GM23338 (cell line): ENCODE results near the gene WDR20. TPM values are rescaled to one million over a fixed set of nuclear protein-coding genes. Genes with fewer than 3 reads are reported as not detected.

ENCODE experiments used
- ATAC-seq: fragments of 200-7000 bp; cut with Tn5 transposase; 3 replicates; pipeline ENCODE4 v1.9.1; 2020
- DNase-seq: peaks from one replicate; pipeline ENCODE4 v3.0.0-alpha.2; 2015; ENCODE audit warnings: low spot score
- H2AFZ ChIP-seq: fragments of 200-600 bp; sonication (generic); 2 replicates; pipeline ENCODE4 v1.8.0; 2016; ENCODE audit warnings: antibody characterized with exemption, mild to moderate bottlenecking, moderate library complexity
- H3F3A ChIP-seq: fragments of 200-600 bp; sonication (generic); replicated peaks from 2 replicates; pipeline ENCODE4 v1.8.0; 2017; ENCODE audit warnings: antibody characterized with exemption, mixed run types, low read depth
- H3K27ac ChIP-seq: fragments of 200-600 bp; sonication (generic); 2 replicates; pipeline ENCODE4 v1.6.1; 2016; ENCODE audit warnings: low read depth
- H3K27me3 ChIP-seq: fragments of 200-600 bp; sonication (generic); 2 replicates; pipeline ENCODE4 v1.8.0; 2016; ENCODE audit warnings: mild to moderate bottlenecking, mixed run types, moderate library complexity; ENCODE audit not compliant: insufficient read depth
- H3K36me3 ChIP-seq: fragments of 200-600 bp; sonication (generic); 2 replicates; pipeline ENCODE4 v1.8.0; 2016; ENCODE audit warnings: mild to moderate bottlenecking; ENCODE audit not compliant: insufficient read depth
- H3K4me1 ChIP-seq: fragments of 200-600 bp; sonication (generic); 2 replicates; pipeline ENCODE4 v1.8.0; 2016; ENCODE audit warnings: mild to moderate bottlenecking, moderate library complexity; ENCODE audit not compliant: insufficient read depth
- H3K4me2 ChIP-seq: fragments of 200-600 bp; sonication (generic); 2 replicates; pipeline ENCODE4 v1.7.1; 2017; ENCODE audit warnings: mixed run types
- H3K4me3 ChIP-seq: fragments of 200-600 bp; sonication (generic); 2 replicates; pipeline ENCODE4 v1.6.1; 2016; ENCODE audit warnings: mixed run types
- H3K79me2 ChIP-seq: fragments of 200-600 bp; sonication (generic); replicated peaks from 2 replicates; pipeline ENCODE4 v1.8.0; 2017; ENCODE audit warnings: mild to moderate bottlenecking; ENCODE audit not compliant: insufficient read depth
- H3K9me2 ChIP-seq: fragments of 200-600 bp; sonication (generic); 2 replicates; pipeline ENCODE4 v1.8.0; 2017; ENCODE audit not compliant: insufficient read depth
- H4K20me1 ChIP-seq: fragments of 200-600 bp; sonication (generic); replicated peaks from 2 replicates; pipeline ENCODE4 v1.8.0; 2017; ENCODE audit warnings: mild to moderate bottlenecking; ENCODE audit not compliant: insufficient read depth
- H3K27ac Mint-ChIP-seq: 2 replicates; pipeline ENCODE4 v1.8.0; 2020; ENCODE audit warnings: inconsistent platforms, mild to moderate bottlenecking, moderate library complexity, mixed read lengths
- H3K27me3 Mint-ChIP-seq: 3 replicates; pipeline ENCODE4 v1.8.0; 2022; ENCODE audit warnings: low read depth, mild to moderate bottlenecking, moderate library complexity, mixed read lengths, inconsistent platforms; ENCODE audit not compliant: insufficient read depth, poor library complexity
- H3K36me3 Mint-ChIP-seq: 3 replicates; pipeline ENCODE4 v1.8.0; 2021; ENCODE audit warnings: low read depth, mild to moderate bottlenecking, inconsistent platforms, moderate library complexity, mixed read lengths
- H3K4me1 Mint-ChIP-seq: 3 replicates; pipeline ENCODE4 v1.8.0; 2020; ENCODE audit warnings: mild to moderate bottlenecking, inconsistent platforms, mixed read lengths
- H3K4me3 Mint-ChIP-seq: 3 replicates; pipeline ENCODE4 v1.8.0; 2021; ENCODE audit warnings: moderate library complexity, mild to moderate bottlenecking, inconsistent platforms, mixed read lengths
- H3K9me3 Mint-ChIP-seq: 3 replicates; pipeline ENCODE4 v1.8.0; 2020; ENCODE audit warnings: moderate library complexity, mild to moderate bottlenecking, inconsistent platforms, mixed read lengths
- CREB1 ChIP-seq: fragments of 250-450 bp; sonication (Bioruptor Pico); IDR thresholded peaks from 2 replicates; pipeline ENCODE4 v1.5.0; 2020; ENCODE audit warnings: low read depth, mild to moderate bottlenecking, moderate library complexity
- EZH2 ChIP-seq: fragments of 200-600 bp; sonication (generic); IDR thresholded peaks from one replicate; pipeline ENCODE4 v1.8.0; 2017; ENCODE audit warnings: antibody characterized with exemption, mild to moderate bottlenecking, low read depth; ENCODE audit not compliant: unreplicated experiment
- EZH2phosphoT487 ChIP-seq: fragments of 200-600 bp; sonication (generic); IDR thresholded peaks from one replicate; pipeline ENCODE4 v1.8.1; 2018; ENCODE audit warnings: antibody characterized with exemption; ENCODE audit not compliant: unreplicated experiment
- JUNB ChIP-seq: IDR thresholded peaks from one replicate; pipeline ENCODE4 v1.6.1; 2016; ENCODE audit warnings: antibody characterized with exemption; ENCODE audit not compliant: unreplicated experiment
- NANOG ChIP-seq: IDR thresholded peaks from 2 replicates; pipeline ENCODE4 v1.6.1; 2016; ENCODE audit warnings: antibody characterized with exemption, borderline replicate concordance
- POLR2AphosphoS5 ChIP-seq: IDR thresholded peaks from 2 replicates; pipeline ENCODE4 v1.6.1; 2016; ENCODE audit warnings: antibody characterized with exemption, low read depth
- STAT1 ChIP-seq: IDR thresholded peaks from one replicate; pipeline ENCODE4 v1.6.1; 2016; ENCODE audit warnings: antibody characterized with exemption; ENCODE audit not compliant: unreplicated experiment
- ZNF114 ChIP-seq: fragments of 250-450 bp; sonication (Bioruptor Pico); IDR thresholded peaks from 2 replicates; pipeline ENCODE4 v1.5.0; 2020; ENCODE audit warnings: mild to moderate bottlenecking, moderate library complexity
- ZNF331 ChIP-seq: fragments of 250-450 bp; sonication (Bioruptor Pico); IDR thresholded peaks from 2 replicates; pipeline ENCODE4 v1.5.0; 2020; ENCODE audit warnings: low read depth, mild to moderate bottlenecking, moderate library complexity
- polyA plus RNA-seq: library from polyadenylated mRNA; unstranded; fragments of >200 nt; fragmentation: Nextera tagmentation; extraction: Ambion mirVana; gene quantifications from 2 replicates; pipeline ENCODE4 v1.2.1, GENCODE V29; 2016
- total RNA-seq: library from RNA; depleted of rRNA; stranded (reverse); fragments of >200 nt; shearing (Covaris generic); gene quantifications from 2 replicates; pipeline ENCODE4 v1.2.3, GENCODE V29; 2014
- TF ChIP-seq, protein P1 (sequence below): fragments of 250-450 bp; sonication (Bioruptor Pico); IDR thresholded peaks from 2 replicates; pipeline ENCODE4 v1.5.0; 2020; ENCODE audit warnings: mild to moderate bottlenecking, moderate library complexity
- TF ChIP-seq, protein P2 (sequence below): IDR thresholded peaks from one replicate; pipeline ENCODE4 v1.6.1; 2018; ENCODE audit warnings: antibody characterized with exemption; ENCODE audit not compliant: unreplicated experiment
- TF ChIP-seq, protein P3 (sequence below): IDR thresholded peaks from 2 replicates; pipeline ENCODE4 v1.6.1; 2016; ENCODE audit warnings: antibody characterized with exemption
- TF ChIP-seq, protein P4 (sequence below), 2 experiments: fragments of 200-600 bp in 1 of 2; sonication (generic) in 1 of 2; conservative IDR thresholded peaks; 2 replicates each; pipeline versions ENCODE4 v1.5.1 to v1.6.1; 2016 to 2017; ENCODE audit warnings: antibody characterized with exemption in 2 of 2, low read depth in 2 of 2, mild to moderate bottlenecking in 2 of 2, moderate library complexity in 1 of 2

Gene WDR20
- total and polyA plus RNA-seq, 2 experiments from 2014 or later: 17.9 to 21.0 TPM

DNA sequence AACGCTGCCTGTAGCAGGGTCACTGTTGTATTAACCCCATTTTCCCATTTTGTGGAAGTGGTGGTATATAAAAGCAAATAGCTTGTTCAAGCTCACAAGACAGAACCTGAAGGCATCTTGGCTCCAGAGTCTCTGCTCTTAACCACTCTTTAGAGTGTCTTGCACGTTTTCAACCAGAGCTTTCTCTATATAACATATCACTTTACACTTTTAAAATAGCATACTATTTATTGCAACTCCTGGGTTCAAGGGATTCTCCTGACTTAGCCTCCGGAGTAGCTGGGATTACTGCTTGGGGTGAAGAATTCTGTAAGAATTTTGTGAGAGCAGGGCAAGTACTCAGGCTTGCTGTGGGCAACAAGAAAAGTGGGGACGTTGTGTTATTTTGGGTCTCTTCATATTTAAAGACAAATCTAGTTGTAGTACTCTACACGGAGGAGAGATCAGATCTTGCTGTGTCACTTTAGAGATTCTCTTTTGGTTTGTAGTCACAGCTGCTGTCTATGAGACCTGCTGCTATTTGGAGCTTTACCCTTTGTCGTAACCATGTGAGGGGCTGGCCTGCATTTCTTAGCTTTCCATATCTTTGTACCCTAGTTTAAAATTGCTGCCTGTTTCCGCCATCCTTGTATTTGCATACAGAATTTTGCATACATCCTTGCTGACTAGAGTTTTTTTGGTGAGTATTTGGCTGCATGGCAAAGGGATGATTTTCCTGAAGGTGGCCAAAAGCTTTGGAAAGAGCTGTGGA lies 40.7 kb downstream of the WDR20 start:
- no peaks in the 10 kb centered on the region for H3K36me3 Mint-ChIP-seq
- H4K20me1 ChIP-seq: peaks cover 10% of the 10 kb centered on the region
- H3K9me3 Mint-ChIP-seq: no peaks in the 10 kb centered on the region
- H3K27ac ChIP-seq: peak overlapping the region; percentile 17; the same call in 1 of the 2 replicates
- peaks cover 28% of the 10 kb centered on the region; the same call in 2 of the 3 replicates for H3K4me1 Mint-ChIP-seq
- no peaks in the 10 kb centered on the region for H3F3A ChIP-seq
- no peaks in the 10 kb centered on the region for H3K36me3 ChIP-seq
- H3K27ac Mint-ChIP-seq: peak overlapping the region; percentile 91
- no peak for TF ChIP-seq STAT1
- TF ChIP-seq EZH2: no peak
- TF ChIP-seq EZH2phosphoT487: no peak
- TF ChIP-seq ZNF331 (CRISPR knock-in tag): no peak
- TF ChIP-seq, protein P1, sequence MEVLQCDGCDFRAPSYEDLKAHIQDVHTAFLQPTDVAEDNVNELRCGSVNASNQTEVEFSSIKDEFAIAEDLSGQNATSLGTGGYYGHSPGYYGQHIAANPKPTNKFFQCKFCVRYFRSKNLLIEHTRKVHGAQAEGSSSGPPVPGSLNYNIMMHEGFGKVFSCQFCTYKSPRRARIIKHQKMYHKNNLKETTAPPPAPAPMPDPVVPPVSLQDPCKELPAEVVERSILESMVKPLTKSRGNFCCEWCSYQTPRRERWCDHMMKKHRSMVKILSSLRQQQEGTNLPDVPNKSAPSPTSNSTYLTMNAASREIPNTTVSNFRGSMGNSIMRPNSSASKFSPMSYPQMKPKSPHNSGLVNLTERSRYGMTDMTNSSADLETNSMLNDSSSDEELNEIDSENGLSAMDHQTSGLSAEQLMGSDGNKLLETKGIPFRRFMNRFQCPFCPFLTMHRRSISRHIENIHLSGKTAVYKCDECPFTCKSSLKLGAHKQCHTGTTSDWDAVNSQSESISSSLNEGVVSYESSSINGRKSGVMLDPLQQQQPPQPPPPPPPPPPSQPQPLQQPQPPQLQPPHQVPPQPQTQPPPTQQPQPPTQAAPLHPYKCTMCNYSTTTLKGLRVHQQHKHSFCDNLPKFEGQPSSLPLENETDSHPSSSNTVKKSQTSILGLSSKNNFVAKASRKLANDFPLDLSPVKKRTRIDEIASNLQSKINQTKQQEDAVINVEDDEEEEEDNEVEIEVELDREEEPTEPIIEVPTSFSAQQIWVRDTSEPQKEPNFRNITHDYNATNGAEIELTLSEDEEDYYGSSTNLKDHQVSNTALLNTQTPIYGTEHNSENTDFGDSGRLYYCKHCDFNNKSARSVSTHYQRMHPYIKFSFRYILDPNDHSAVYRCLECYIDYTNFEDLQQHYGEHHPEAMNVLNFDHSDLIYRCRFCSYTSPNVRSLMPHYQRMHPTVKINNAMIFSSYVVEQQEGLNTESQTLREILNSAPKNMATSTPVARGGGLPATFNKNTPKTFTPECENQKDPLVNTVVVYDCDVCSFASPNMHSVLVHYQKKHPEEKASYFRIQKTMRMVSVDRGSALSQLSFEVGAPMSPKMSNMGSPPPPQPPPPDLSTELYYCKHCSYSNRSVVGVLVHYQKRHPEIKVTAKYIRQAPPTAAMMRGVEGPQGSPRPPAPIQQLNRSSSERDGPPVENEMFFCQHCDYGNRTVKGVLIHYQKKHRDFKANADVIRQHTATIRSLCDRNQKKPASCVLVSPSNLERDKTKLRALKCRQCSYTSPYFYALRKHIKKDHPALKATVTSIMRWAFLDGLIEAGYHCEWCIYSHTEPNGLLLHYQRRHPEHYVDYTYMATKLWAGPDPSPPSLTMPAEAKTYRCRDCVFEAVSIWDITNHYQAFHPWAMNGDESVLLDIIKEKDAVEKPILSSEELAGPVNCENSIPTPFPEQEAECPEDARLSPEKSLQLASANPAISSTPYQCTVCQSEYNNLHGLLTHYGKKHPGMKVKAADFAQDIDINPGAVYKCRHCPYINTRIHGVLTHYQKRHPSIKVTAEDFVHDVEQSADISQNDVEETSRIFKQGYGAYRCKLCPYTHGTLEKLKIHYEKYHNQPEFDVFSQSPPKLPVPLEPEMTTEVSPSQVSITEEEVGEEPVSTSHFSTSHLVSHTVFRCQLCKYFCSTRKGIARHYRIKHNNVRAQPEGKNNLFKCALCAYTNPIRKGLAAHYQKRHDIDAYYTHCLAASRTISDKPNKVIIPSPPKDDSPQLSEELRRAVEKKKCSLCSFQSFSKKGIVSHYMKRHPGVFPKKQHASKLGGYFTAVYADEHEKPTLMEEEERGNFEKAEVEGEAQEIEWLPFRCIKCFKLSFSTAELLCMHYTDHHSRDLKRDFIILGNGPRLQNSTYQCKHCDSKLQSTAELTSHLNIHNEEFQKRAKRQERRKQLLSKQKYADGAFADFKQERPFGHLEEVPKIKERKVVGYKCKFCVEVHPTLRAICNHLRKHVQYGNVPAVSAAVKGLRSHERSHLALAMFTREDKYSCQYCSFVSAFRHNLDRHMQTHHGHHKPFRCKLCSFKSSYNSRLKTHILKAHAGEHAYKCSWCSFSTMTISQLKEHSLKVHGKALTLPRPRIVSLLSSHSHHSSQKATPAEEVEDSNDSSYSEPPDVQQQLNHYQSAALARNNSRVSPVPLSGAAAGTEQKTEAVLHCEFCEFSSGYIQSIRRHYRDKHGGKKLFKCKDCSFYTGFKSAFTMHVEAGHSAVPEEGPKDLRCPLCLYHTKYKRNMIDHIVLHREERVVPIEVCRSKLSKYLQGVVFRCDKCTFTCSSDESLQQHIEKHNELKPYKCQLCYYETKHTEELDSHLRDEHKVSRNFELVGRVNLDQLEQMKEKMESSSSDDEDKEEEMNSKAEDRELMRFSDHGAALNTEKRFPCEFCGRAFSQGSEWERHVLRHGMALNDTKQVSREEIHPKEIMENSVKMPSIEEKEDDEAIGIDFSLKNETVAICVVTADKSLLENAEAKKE (CRISPR knock-in tag): no peak
- TF ChIP-seq, protein P2, sequence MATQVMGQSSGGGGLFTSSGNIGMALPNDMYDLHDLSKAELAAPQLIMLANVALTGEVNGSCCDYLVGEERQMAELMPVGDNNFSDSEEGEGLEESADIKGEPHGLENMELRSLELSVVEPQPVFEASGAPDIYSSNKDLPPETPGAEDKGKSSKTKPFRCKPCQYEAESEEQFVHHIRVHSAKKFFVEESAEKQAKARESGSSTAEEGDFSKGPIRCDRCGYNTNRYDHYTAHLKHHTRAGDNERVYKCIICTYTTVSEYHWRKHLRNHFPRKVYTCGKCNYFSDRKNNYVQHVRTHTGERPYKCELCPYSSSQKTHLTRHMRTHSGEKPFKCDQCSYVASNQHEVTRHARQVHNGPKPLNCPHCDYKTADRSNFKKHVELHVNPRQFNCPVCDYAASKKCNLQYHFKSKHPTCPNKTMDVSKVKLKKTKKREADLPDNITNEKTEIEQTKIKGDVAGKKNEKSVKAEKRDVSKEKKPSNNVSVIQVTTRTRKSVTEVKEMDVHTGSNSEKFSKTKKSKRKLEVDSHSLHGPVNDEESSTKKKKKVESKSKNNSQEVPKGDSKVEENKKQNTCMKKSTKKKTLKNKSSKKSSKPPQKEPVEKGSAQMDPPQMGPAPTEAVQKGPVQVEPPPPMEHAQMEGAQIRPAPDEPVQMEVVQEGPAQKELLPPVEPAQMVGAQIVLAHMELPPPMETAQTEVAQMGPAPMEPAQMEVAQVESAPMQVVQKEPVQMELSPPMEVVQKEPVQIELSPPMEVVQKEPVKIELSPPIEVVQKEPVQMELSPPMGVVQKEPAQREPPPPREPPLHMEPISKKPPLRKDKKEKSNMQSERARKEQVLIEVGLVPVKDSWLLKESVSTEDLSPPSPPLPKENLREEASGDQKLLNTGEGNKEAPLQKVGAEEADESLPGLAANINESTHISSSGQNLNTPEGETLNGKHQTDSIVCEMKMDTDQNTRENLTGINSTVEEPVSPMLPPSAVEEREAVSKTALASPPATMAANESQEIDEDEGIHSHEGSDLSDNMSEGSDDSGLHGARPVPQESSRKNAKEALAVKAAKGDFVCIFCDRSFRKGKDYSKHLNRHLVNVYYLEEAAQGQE: no peak
- no peak for TF ChIP-seq NANOG
- TF ChIP-seq JUNB: no peak
- no peak for TF ChIP-seq ZNF114 (CRISPR knock-in tag)
- TF ChIP-seq, protein P3, sequence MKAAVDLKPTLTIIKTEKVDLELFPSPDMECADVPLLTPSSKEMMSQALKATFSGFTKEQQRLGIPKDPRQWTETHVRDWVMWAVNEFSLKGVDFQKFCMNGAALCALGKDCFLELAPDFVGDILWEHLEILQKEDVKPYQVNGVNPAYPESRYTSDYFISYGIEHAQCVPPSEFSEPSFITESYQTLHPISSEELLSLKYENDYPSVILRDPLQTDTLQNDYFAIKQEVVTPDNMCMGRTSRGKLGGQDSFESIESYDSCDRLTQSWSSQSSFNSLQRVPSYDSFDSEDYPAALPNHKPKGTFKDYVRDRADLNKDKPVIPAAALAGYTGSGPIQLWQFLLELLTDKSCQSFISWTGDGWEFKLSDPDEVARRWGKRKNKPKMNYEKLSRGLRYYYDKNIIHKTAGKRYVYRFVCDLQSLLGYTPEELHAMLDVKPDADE: no peak
- TF ChIP-seq CREB1 (CRISPR knock-in tag): no peak
- no peak for TF ChIP-seq POLR2AphosphoS5
- TF ChIP-seq, protein P4, sequence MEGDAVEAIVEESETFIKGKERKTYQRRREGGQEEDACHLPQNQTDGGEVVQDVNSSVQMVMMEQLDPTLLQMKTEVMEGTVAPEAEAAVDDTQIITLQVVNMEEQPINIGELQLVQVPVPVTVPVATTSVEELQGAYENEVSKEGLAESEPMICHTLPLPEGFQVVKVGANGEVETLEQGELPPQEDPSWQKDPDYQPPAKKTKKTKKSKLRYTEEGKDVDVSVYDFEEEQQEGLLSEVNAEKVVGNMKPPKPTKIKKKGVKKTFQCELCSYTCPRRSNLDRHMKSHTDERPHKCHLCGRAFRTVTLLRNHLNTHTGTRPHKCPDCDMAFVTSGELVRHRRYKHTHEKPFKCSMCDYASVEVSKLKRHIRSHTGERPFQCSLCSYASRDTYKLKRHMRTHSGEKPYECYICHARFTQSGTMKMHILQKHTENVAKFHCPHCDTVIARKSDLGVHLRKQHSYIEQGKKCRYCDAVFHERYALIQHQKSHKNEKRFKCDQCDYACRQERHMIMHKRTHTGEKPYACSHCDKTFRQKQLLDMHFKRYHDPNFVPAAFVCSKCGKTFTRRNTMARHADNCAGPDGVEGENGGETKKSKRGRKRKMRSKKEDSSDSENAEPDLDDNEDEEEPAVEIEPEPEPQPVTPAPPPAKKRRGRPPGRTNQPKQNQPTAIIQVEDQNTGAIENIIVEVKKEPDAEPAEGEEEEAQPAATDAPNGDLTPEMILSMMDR (conservative IDR thresholded peaks at IDR 0.05; ENCODE audit: low read depth in 2 of 2): no peak
- H3K4me2 ChIP-seq: peak overlapping the region; percentile 25; the same call in 1 of the 2 replicates
- H3K27me3 ChIP-seq: no peaks in the 10 kb centered on the region
- H3K9me2 ChIP-seq: no peaks in the 10 kb centered on the region
- peaks cover 97% of the 10 kb centered on the region for H3K79me2 ChIP-seq
- no peak for ATAC-seq
- peaks cover 28% of the 10 kb centered on the region for H3K4me1 ChIP-seq
- no peak overlapping the region for H3K4me3 ChIP-seq
- no peaks in the 10 kb centered on the region for H3K27me3 Mint-ChIP-seq
- no peak overlapping the region for H2AFZ ChIP-seq
- H3K4me3 Mint-ChIP-seq: no peak overlapping the region
- DNase-seq: no peak
